AG10803 (cell line): ENCODE measurements around the gene RALGAPA2.

Experiments
- DNase-seq: peaks from one replicate; pipeline ENCODE4 v3.0.0; 2010; ENCODE audit warnings: low read depth
- H3K4me3 ChIP-seq: 2 replicates; pipeline ENCODE4 v1.5.1; 2011; ENCODE audit warnings: mild to moderate bottlenecking, low read length, control low read depth
- CTCF ChIP-seq: conservative IDR thresholded peaks from 2 replicates; pipeline ENCODE4 v1.5.1; 2011; ENCODE audit warnings: mild to moderate bottlenecking, low read length, control low read depth, inconsistent platforms

Gene RALGAPA2

DNA sequence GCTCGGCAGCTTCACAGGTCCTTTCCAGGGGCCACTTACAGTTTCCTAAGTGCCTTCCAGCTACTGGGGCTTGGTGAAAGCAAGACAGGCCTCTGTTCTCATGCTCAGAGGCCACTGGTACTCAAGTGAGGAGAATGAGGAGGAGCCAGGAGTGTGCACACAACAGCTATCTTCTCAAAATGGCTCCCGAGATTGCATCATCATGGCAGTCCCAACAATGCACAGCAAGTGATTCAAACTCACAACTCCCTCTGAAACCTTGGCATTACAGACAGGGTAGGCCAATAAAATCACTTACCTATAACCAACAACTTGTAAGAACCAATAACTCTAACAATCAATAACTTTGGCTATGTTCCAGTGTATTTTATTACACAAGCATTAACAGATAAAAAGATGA is 77.4 kb downstream of the RALGAPA2 start:
- TF ChIP-seq CTCF: no peak
- DNase-seq: no peak

DNA sequence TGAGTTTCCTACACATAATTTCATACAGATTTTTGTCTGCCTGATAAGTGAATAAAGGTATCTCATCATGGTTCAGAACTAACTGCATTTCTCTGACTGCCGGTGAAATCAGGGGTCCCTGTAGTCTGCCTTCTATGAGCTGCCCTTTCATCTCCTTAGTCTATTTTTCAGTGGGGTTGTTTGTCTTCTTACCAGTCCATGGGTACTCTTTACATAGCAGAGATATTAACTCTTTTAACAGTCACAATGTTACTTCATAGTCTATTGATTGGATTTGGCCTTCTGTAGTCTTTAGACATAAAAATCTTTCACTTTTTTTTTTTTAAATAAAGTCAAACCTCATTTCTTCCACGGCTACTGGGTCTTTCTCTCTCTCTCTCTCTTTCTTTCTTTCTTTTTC is 79.8 kb downstream of the RALGAPA2 start:
- H3K4me3 ChIP-seq: no peak overlapping the region
- DNase-seq: no peak
- no peak for TF ChIP-seq CTCF

More for the DNA sequence above, 77.4 kb downstream of the RALGAPA2 start:
- H3K4me3 ChIP-seq: no peak overlapping the region

GRCh38 chr20:20630551-20630950 is 81.9 kb downstream of the RALGAPA2 start:
- TF ChIP-seq CTCF: no peak
- H3K4me3 ChIP-seq: no peak overlapping the region
- no peak for DNase-seq

GRCh38 chr20:20629556-20630188 is 82.8 kb downstream of the RALGAPA2 start:
- DNase-seq: no peak
- H3K4me3 ChIP-seq: no peak overlapping the region
- no peak for TF ChIP-seq CTCF

DNA sequence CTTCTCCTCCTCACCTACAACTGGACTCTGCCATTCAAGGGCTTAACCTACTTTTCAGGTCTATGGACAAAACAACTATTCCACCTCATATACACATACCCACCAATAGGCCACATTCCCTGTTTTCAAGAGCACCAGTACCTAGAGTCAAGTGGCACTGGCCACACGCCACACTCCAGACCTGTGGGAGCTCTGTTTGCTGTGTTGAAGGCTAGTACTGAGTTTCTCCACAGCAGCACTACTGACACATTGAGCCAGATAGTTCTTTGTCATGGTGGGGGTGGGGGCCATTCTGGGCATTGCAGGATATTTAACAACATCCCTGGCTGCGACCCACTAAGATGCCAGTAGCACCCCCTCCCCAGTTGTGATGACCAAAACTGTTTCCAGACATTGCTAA is 84.1 kb downstream of the RALGAPA2 start:
- TF ChIP-seq CTCF: no peak
- no peak overlapping the region for H3K4me3 ChIP-seq
- no peak for DNase-seq

- no peak for TF ChIP-seq CTCF
- no peak overlapping the region for H3K4me3 ChIP-seq
- no peak for DNase-seq
Observed at GRCh38 chr20:20627471-20627870, 85.0 kb downstream of the RALGAPA2 start.

DNA sequence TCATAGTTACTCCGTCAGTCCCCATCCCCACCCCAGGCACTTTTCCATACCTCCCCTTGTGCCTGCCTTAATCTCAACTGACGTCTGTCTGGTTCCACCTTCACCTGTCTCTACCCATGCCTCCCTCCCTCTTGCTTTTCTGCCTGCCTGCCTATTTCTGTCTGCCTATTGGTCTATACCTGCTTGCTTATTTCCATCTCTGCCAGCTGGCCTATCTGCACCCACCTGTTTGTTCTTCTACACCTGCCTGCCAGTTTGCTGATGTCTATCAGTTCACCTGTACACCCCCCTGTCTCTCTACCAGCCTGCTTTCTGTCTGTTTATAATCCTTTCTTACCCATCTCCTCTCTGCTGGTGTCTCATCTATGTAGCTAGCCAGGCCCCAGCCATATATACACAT is 87.5 kb downstream of the RALGAPA2 start:
- DNase-seq: no peak
- no peak overlapping the region for H3K4me3 ChIP-seq
- no peak for TF ChIP-seq CTCF
